HG02759 (cell line): Measurements from ENCODE around the gene IL17D.
"Not testable (repeated sequence)": the region's sequence is repeated elsewhere in the genome, so short reads cannot be mapped to it uniquely, and the experiment has no call there.

Experiments
- ATAC-seq: cut with Tn5 transposase; IDR thresholded peaks from one replicate; pipeline ENCODE4 v1.9.1; 2021; ENCODE audit warnings: mild to moderate bottlenecking, moderate library complexity; ENCODE audit not compliant: unreplicated experiment

The IL17D gene

GRCh38 chr13:20717581-20718542 is 14.4 kb downstream of the IL17D start:
- no peak for ATAC-seq

GRCh38 chr13:20718958-20719566 is 15.6 kb downstream of the IL17D start:
- no peak for ATAC-seq

- no peak for ATAC-seq
Observed at GRCh38 chr13:20719783-20720182, 16.3 kb downstream of the IL17D start.

GRCh38 chr13:20720499-20720898 is 17.0 kb downstream of the IL17D start:
- ATAC-seq = no peak

GRCh38 chr13:20721058-20721453 is 17.6 kb downstream of the IL17D start:
- no peak for ATAC-seq

- no peak for ATAC-seq
Observed at GRCh38 chr13:20721454-20722357, 18.2 kb downstream of the IL17D start.

- no peak for ATAC-seq
Observed at GRCh38 chr13:20727856-20728255, 24.4 kb downstream of the IL17D start.

GRCh38 chr13:20728579-20729311 is 25.2 kb downstream of the IL17D start:
- no peak for ATAC-seq

- ATAC-seq = no peak
Observed at GRCh38 chr13:20729633-20730585, 26.4 kb downstream of the IL17D start.

- ATAC-seq = no peak
Observed at GRCh38 chr13:20738616-20739015, 35.1 kb downstream of the IL17D start.

GRCh38 chr13:20740021-20740420 is 36.5 kb downstream of the IL17D start:
- no peak for ATAC-seq

- not testable (repeated sequence) for ATAC-seq
Observed at GRCh38 chr13:20743830-20744404, 40.4 kb downstream of the IL17D start.

- ATAC-seq = no peak
Observed at GRCh38 chr13:20749377-20749776, 45.9 kb downstream of the IL17D start.

GRCh38 chr13:20754009-20754408 is 50.5 kb downstream of the IL17D start:
- ATAC-seq = no peak

GRCh38 chr13:20760872-20761271 is 57.4 kb downstream of the IL17D start:
- no peak for ATAC-seq

GRCh38 chr13:20767309-20767943 is 63.9 kb downstream of the IL17D start:
- no peak for ATAC-seq

- ATAC-seq = no peak
Observed at GRCh38 chr13:20769091-20769490, 65.6 kb downstream of the IL17D start.

- no peak for ATAC-seq
Observed at GRCh38 chr13:20769834-20770233, 66.3 kb downstream of the IL17D start.
